ENCODE results near the gene ZNF564.

DNA sequence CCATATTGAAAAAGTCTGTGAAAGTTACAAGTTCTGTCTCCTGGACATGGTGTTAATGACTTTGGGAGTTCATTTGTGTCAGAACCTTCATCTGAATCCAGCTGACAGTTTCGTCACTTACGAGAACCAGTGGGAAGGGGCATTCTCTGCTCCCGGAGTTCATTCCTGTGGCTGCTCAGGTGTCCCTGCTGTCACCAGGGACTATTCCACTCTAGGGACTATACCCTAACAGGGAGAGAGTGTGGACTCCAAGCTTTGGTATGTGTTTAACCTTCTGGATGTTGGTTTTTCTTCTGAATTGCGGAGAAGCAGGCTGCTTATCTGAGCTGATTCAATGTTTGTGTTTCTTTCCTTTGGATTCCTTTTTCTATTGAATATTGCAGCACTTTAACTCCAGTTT, 54.2 kb downstream of the ZNF564 start:
- TF ChIP-seq, protein P1, sequence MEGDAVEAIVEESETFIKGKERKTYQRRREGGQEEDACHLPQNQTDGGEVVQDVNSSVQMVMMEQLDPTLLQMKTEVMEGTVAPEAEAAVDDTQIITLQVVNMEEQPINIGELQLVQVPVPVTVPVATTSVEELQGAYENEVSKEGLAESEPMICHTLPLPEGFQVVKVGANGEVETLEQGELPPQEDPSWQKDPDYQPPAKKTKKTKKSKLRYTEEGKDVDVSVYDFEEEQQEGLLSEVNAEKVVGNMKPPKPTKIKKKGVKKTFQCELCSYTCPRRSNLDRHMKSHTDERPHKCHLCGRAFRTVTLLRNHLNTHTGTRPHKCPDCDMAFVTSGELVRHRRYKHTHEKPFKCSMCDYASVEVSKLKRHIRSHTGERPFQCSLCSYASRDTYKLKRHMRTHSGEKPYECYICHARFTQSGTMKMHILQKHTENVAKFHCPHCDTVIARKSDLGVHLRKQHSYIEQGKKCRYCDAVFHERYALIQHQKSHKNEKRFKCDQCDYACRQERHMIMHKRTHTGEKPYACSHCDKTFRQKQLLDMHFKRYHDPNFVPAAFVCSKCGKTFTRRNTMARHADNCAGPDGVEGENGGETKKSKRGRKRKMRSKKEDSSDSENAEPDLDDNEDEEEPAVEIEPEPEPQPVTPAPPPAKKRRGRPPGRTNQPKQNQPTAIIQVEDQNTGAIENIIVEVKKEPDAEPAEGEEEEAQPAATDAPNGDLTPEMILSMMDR (IDR thresholded peaks at IDR 0.05; ENCODE audit: insufficient read depth, low read length) = no peak
- TF ChIP-seq POLR2AphosphoS5 (IDR thresholded peaks at IDR 0.05; ENCODE audit: low read depth) (no peak), GABPA (IDR thresholded peaks at IDR 0.05; ENCODE audit: low read depth) (no peak)
